ENCODE results near the gene HECW1.

DNA sequence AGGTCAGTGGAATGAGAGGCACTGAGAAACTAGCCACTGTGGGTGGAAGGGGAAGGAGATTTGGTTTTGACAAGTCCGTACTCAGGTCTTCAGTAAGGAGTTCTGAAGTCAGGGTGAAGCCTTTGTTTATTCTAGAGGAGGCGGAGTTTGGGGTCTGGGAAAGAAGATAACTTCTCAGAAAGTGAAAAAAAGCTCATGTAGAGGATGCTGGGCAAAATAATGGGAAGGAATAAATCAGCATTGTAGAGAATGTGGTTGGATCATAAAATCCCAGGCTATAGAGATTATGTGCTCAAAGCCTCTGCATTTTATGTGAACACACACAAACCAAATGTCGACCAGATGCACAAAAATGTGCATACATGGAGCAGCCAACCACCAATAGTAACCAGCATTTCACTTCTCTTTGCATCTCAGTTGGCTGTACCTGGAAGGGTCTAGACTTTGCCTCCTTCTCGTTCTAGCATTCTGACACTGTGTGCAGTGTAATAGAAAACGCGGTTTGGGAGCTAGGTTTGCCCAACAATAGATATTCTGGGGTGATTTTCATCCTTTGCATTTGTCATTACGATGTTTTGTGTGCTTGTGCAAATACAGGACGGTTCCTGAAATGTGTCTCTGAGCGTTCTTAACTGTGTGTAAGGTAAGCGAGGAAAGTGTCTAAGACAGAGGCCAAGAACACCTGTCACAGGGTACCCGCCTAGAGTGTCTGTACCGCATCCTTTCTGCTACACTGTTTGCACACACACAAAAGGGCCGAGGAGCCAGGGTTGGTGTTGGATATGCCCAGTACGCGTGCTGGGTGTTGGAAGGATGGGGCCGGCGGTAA, 603 bp upstream of the HECW1 start:
- TF ChIP-seq POLR2A (IDR thresholded peaks at IDR 0.05; ENCODE audit: low read depth, low read length): no peak
- no peak for TF ChIP-seq POLR2AphosphoS5 (IDR thresholded peaks at IDR 0.05; ENCODE audit: low read depth, low read length)

Data from GM12891 (cell line).